Astrocyte (in vitro differentiated cells and primary cell): Measurements from ENCODE around the gene ENTHD1. TPM values are rescaled to one million over a fixed set of nuclear protein-coding genes. Genes with fewer than 3 reads are reported as not detected.

Source experiments
- DNase-seq: peaks from one replicate; pipeline ENCODE4 v3.0.0-alpha.2; 2010; ENCODE audit warnings: low read depth
- FAIRE-seq: peaks from 2 replicates; lab custom pipeline; 2011; peaks lifted over from hg19 to GRCh38; lab: Jason Lieb, UNC
- H2AFZ ChIP-seq: 2 replicates; pipeline ENCODE4 v1.6.0; 2012; ENCODE audit warnings: low read depth, low read length, inconsistent platforms
- H3K27ac ChIP-seq: 2 replicates; pipeline ENCODE4 v1.5.1; 2011; ENCODE audit warnings: low read depth, low read length, inconsistent platforms
- H3K27me3 ChIP-seq: 2 replicates; pipeline ENCODE4 v1.6.0; 2011; ENCODE audit warnings: low read length, inconsistent platforms; ENCODE audit not compliant: insufficient read depth
- H3K36me3 ChIP-seq: 2 replicates; pipeline ENCODE4 v1.5.1; 2011; ENCODE audit warnings: low read length, inconsistent platforms; ENCODE audit not compliant: insufficient read depth
- H3K4me1 ChIP-seq: 2 replicates; pipeline ENCODE4 v1.5.1; 2011; ENCODE audit warnings: low read length, inconsistent platforms; ENCODE audit not compliant: insufficient read depth
- H3K4me2 ChIP-seq: 2 replicates; pipeline ENCODE4 v1.6.0; 2012; ENCODE audit warnings: low read length, inconsistent platforms
- H3K4me3 ChIP-seq: 2 replicates; pipeline ENCODE4 v1.5.1; 2011; ENCODE audit warnings: low read depth, mild to moderate bottlenecking, low read length, inconsistent platforms; ENCODE audit not compliant: insufficient read depth
- H3K79me2 ChIP-seq: 2 replicates; pipeline ENCODE4 v1.6.0; 2012; ENCODE audit warnings: mild to moderate bottlenecking, low read length, inconsistent platforms; ENCODE audit not compliant: insufficient read depth
- H3K9ac ChIP-seq: 2 replicates; pipeline ENCODE4 v1.6.0; 2012; ENCODE audit warnings: mild to moderate bottlenecking, low read length, inconsistent platforms
- H3K9me3 ChIP-seq: 2 replicates; pipeline ENCODE4 v1.5.1; 2012; ENCODE audit warnings: low read depth, mild to moderate bottlenecking, low read length, inconsistent platforms; ENCODE audit not compliant: insufficient read depth
- H4K20me1 ChIP-seq: 2 replicates; pipeline ENCODE4 v1.6.0; 2012; ENCODE audit warnings: low read length, inconsistent platforms; ENCODE audit not compliant: insufficient read depth
- H3K27ac Mint-ChIP-seq: one replicate; pipeline ENCODE4 v1.8.0; 2021; ENCODE audit warnings: mild to moderate bottlenecking, mixed read lengths; ENCODE audit not compliant: unreplicated experiment
- H3K27me3 Mint-ChIP-seq: one replicate; pipeline ENCODE4 v1.8.0; 2021; ENCODE audit warnings: low read depth, mixed read lengths; ENCODE audit not compliant: unreplicated experiment
- H3K36me3 Mint-ChIP-seq: one replicate; pipeline ENCODE4 v1.8.0; 2021; ENCODE audit warnings: low read depth, mixed read lengths; ENCODE audit not compliant: unreplicated experiment
- H3K4me1 Mint-ChIP-seq: one replicate; pipeline ENCODE4 v1.8.0; 2021; ENCODE audit warnings: low read depth, mixed read lengths; ENCODE audit not compliant: unreplicated experiment
- H3K4me3 Mint-ChIP-seq: one replicate; pipeline ENCODE4 v1.8.0; 2021; ENCODE audit warnings: mild to moderate bottlenecking, moderate library complexity, mixed read lengths; ENCODE audit not compliant: unreplicated experiment
- H3K9me3 Mint-ChIP-seq: one replicate; pipeline ENCODE4 v1.8.0; 2021; ENCODE audit warnings: mild to moderate bottlenecking, mixed read lengths; ENCODE audit not compliant: unreplicated experiment
- CTCF ChIP-seq: IDR thresholded peaks from 2 replicates; pipeline ENCODE4 v1.5.1; 2011; ENCODE audit warnings: low read depth, mild to moderate bottlenecking, inconsistent platforms, low read length, moderate library complexity; ENCODE audit not compliant: insufficient read depth
- EZH2 ChIP-seq: IDR thresholded peaks from 2 replicates; pipeline ENCODE4 v1.6.1; 2012; ENCODE audit warnings: mild to moderate bottlenecking, low read length, inconsistent platforms; ENCODE audit not compliant: insufficient read depth
- total RNA-seq: library from RNA; stranded (reverse); gene quantifications from 2 replicates; pipeline ENCODE4 v1.2.1, GENCODE V29; 2021

Gene ENTHD1
- total RNA-seq, 1 donor from 2014 or later, result not detected

GRCh38 chr22:39725351-39726035 is 168.1 kb downstream of the ENTHD1 start:
- no peak overlapping the region for H2AFZ ChIP-seq
- H3K4me1 Mint-ChIP-seq, result no peaks in the 10 kb centered on the region
- H3K9ac ChIP-seq, result no peak overlapping the region
- peaks cover 2% of the 10 kb centered on the region for H3K36me3 Mint-ChIP-seq
- no peaks in the 10 kb centered on the region for H3K79me2 ChIP-seq
- H3K27me3 Mint-ChIP-seq, result peaks cover 47% of the 10 kb centered on the region
- peaks cover 3% of the 10 kb centered on the region for H3K9me3 Mint-ChIP-seq
- no peak overlapping the region for H3K4me3 ChIP-seq
- peaks cover 21% of the 10 kb centered on the region for H3K27me3 ChIP-seq
- H3K4me2 ChIP-seq, result no peak overlapping the region
- no peaks in the 10 kb centered on the region for H4K20me1 ChIP-seq
- no peaks in the 10 kb centered on the region for H3K36me3 ChIP-seq
- no peak overlapping the region for H3K27ac ChIP-seq
- TF ChIP-seq CTCF (no peak), EZH2 (no peak)
- H3K27ac Mint-ChIP-seq, result no peak overlapping the region
- FAIRE-seq, result no peak
- no peak overlapping the region for H3K4me3 Mint-ChIP-seq
- no peaks in the 10 kb centered on the region for H3K9me3 ChIP-seq
- H3K4me1 ChIP-seq, result no peaks in the 10 kb centered on the region
- no peak for DNase-seq

- H3K36me3 Mint-ChIP-seq, result peaks cover 2% of the 10 kb centered on the region
- FAIRE-seq (no peak), DNase-seq (no peak)
These were observed 168.7 kb downstream of the ENTHD1 start for GRCh38 chr22:39724857-39725256.

More at GRCh38 chr22:39724857-39725256, 168.7 kb downstream of the ENTHD1 start:
- H3K27me3 ChIP-seq, result peaks cover 25% of the 10 kb centered on the region
- Mint-ChIP-seq H3K4me1 (peaks cover 2% of the 10 kb centered on the region), H3K9me3 (peaks cover under 1% of the 10 kb centered on the region), H3K4me3 (no peak overlapping the region), H3K27ac (no peak overlapping the region), H3K27me3 (peaks cover 52% of the 10 kb centered on the region)
- no peak for TF ChIP-seq EZH2
- no peak for TF ChIP-seq CTCF
- H3K9me3 ChIP-seq, result no peaks in the 10 kb centered on the region
- no peaks in the 10 kb centered on the region for H3K36me3 ChIP-seq
- H3K79me2 ChIP-seq, result no peaks in the 10 kb centered on the region
- no peaks in the 10 kb centered on the region for H4K20me1 ChIP-seq
- H3K27ac ChIP-seq, result no peak overlapping the region
- no peak overlapping the region for H3K9ac ChIP-seq
- H3K4me1 ChIP-seq, result no peaks in the 10 kb centered on the region
- H2AFZ ChIP-seq, result no peak overlapping the region
- H3K4me3 ChIP-seq, result no peak overlapping the region
- no peak overlapping the region for H3K4me2 ChIP-seq
